B cell (primary cell): ENCODE measurements around the gene MAPK9.

Source experiments
- CTCF ChIP-seq: fragments of 200-600 bp; IDR thresholded peaks from one replicate; pipeline ENCODE4 v1.8.0; 2022; ENCODE audit warnings: antibody characterized with exemption, mild to moderate bottlenecking
- EZH2 ChIP-seq: IDR thresholded peaks from 2 replicates; pipeline ENCODE4 v1.6.1; 2012; ENCODE audit warnings: borderline replicate concordance, low read depth, mild to moderate bottlenecking, moderate library complexity, low read length; ENCODE audit not compliant: insufficient read depth, poor library complexity, severe bottlenecking

GRCh38 chr5:180251141-180251540 lies 40.7 kb downstream of the MAPK9 start:
- no peak for TF ChIP-seq CTCF
- no peak for TF ChIP-seq EZH2
